ENCODE results near the gene EIF3M. TPM values are rescaled to one million over a fixed set of nuclear protein-coding genes. Genes with fewer than 3 reads are reported as not detected.

Gene EIF3M
- total RNA-seq, 6 experiments from 2014 or later, result 61.4 to 254 (median 90.2) TPM

DNA sequence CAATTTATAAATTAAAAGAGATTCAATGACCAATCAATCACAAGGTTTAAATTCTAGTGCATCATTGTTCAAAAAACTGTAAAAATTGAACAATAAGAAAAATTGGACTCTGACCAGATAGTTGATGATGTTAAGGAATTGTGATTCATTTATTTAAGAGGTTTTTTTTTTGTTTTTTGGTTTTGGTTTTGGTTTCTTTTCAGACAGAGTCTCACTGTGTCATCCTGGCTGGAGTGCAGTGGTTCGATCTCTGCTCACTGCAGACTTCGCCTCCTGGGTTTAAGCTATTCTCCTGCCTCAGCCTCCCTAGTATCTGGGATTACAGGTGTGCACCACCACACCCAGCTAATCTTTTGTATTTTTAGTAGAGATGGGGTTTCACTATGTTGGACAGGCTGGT lies 17.1 kb upstream of the EIF3M start:
- Histone ChIP-seq H3K4me1 (no peaks in the 10 kb centered on the region), H3K36me3 (no peaks in the 10 kb centered on the region), H3K27ac (no peak overlapping the region), H3K27me3 (no peaks in the 10 kb centered on the region), H3K4me3 (no peak overlapping the region), H3K9me3 (no peaks in the 10 kb centered on the region)
- intact Hi-C loops (cut with DNase I), result no loop called here
- ATAC-seq, result no peak
- TF ChIP-seq, protein P1, sequence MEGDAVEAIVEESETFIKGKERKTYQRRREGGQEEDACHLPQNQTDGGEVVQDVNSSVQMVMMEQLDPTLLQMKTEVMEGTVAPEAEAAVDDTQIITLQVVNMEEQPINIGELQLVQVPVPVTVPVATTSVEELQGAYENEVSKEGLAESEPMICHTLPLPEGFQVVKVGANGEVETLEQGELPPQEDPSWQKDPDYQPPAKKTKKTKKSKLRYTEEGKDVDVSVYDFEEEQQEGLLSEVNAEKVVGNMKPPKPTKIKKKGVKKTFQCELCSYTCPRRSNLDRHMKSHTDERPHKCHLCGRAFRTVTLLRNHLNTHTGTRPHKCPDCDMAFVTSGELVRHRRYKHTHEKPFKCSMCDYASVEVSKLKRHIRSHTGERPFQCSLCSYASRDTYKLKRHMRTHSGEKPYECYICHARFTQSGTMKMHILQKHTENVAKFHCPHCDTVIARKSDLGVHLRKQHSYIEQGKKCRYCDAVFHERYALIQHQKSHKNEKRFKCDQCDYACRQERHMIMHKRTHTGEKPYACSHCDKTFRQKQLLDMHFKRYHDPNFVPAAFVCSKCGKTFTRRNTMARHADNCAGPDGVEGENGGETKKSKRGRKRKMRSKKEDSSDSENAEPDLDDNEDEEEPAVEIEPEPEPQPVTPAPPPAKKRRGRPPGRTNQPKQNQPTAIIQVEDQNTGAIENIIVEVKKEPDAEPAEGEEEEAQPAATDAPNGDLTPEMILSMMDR (IDR thresholded peaks at IDR 0.05), result no peak
- no peak for TF ChIP-seq POLR2A (IDR thresholded peaks at IDR 0.05)
- 71% methylated on average over 2 of the region's 2 CpGs for WGBS (ENCODE audit: insufficient coverage, low coverage, low lambda C conversion rate, missing lambda C conversion rate)
- no peak for DNase-seq

DNA sequence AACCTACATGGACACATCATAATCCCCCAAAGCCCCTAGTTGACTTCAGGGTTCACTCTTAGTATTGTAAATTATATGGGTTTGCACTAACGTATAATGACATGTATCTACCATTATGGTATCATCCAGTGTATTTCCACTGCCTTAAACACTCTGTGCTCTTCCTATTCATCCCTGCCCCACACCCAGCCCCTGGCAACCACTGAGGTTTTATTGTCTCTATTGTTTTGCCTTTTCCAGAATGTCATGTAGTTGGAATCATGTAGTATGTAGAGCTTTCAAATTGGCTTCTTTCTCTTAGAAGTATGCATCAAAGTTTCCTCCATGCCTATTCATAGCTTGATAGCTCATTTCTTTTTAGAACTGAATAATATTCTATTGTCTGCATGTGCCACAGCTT lies 16.5 kb upstream of the EIF3M start:
- no peak for TF ChIP-seq POLR2A (IDR thresholded peaks at IDR 0.05)
- TF ChIP-seq, protein P1 (IDR thresholded peaks at IDR 0.05), result no peak
- ATAC-seq (no peak), DNase-seq (no peak)
- 50% methylated on average over 1 of the region's 1 CpG for WGBS (ENCODE audit: insufficient coverage, low coverage, low lambda C conversion rate, missing lambda C conversion rate)
- Histone ChIP-seq H3K27me3 (no peaks in the 10 kb centered on the region), H3K4me3 (no peak overlapping the region), H3K36me3 (no peaks in the 10 kb centered on the region), H3K27ac (no peak overlapping the region), H3K4me1 (no peaks in the 10 kb centered on the region), H3K9me3 (no peaks in the 10 kb centered on the region)
- intact Hi-C loops (cut with DNase I), result no loop called here

DNA sequence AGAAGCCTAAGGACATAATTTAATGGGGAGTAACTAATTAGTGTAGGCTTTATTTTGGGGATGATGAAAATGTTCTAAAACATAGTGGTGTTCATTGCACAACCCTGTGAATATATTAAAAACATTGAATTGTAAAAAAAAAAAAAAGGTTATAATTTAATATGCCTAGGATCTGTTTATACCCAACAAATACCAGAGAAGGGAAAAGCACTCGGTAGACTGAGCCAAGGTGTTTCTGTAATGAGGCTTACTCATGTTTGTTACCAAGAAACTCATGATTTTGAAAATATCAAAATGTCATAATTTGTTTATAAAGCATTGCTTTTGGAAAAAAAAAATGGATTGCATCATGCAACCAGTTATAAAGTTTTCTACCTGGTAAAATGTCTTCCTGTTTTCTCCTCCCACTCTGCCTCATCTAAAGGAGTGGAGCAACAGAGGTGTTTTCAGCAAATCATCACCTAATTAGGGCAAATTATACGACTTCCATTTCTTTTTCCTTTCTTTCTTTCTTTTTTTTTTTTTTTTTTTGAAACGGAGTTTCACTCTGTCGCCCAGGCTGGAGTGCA lies 14.2 kb upstream of the EIF3M start:
- intact Hi-C loops (cut with DNase I), result no loop called here
- H3K36me3 ChIP-seq, result no peaks in the 10 kb centered on the region
- no peak for DNase-seq
- no peak overlapping the region for H3K27ac ChIP-seq
- H3K4me1 ChIP-seq, result no peaks in the 10 kb centered on the region
- no peak for TF ChIP-seq POLR2A (IDR thresholded peaks at IDR 0.05)
- TF ChIP-seq, protein P1 (IDR thresholded peaks at IDR 0.05), result no peak
- H3K9me3 ChIP-seq, result no peaks in the 10 kb centered on the region
- H3K4me3 ChIP-seq, result no peak overlapping the region
- H3K27me3 ChIP-seq, result no peaks in the 10 kb centered on the region
- WGBS (ENCODE audit: insufficient coverage, low coverage, low lambda C conversion rate, missing lambda C conversion rate), result 44% methylated on average over 4 of the region's 4 CpGs
- ATAC-seq, result no peak

DNA sequence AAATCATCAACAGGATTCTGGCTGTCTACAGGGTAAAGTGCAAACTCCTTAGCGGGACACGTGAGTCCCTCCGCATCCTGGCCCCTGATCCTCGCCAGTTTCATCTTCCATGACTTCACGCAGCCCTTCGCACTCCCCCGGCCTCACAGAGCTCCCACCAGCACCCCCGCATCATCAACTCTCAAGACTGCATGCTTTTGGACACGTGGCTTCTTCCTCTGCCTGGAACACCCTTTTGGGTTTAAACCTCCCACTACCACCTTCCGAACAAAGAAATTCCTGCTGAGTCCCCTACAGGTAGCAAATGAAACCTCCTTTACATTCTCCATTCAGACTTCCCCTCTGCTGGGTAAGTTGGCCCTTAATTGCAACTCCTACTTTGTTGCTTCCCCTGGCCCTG lies 12.6 kb upstream of the EIF3M start:
- intact Hi-C loops (cut with DNase I), result no loop called here
- Histone ChIP-seq H3K36me3 (no peaks in the 10 kb centered on the region), H3K27ac (no peak overlapping the region), H3K9me3 (no peaks in the 10 kb centered on the region), H3K27me3 (no peaks in the 10 kb centered on the region), H3K4me3 (no peak overlapping the region), H3K4me1 (no peaks in the 10 kb centered on the region)
- ATAC-seq (no peak), DNase-seq (no peak)
- WGBS (ENCODE audit: insufficient coverage, low coverage, low lambda C conversion rate, missing lambda C conversion rate), result 50% methylated on average over 10 of the region's 10 CpGs
- TF ChIP-seq, protein P1 (IDR thresholded peaks at IDR 0.05), result no peak
- TF ChIP-seq POLR2A (IDR thresholded peaks at IDR 0.05), result no peak

DNA sequence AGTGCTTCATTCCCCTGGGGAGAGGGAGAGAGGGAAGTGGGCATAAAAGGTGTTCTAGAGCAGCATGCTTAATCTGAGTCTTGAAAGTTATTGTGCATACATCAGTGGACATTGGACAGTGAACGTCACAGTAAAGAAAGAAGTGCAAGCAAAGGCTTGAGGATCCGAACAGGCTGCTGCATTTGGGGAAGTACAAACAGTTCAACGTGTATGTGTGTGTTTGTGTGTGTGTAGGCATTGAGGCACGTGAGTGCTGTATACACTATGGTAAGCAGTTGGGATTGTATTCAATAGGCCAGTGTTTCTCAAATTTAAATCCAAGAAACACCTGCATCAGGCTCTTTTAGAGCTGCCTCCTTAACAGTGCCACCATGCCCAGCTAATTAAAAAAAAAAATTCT lies 10.4 kb upstream of the EIF3M start:
- Histone ChIP-seq H3K9me3 (no peaks in the 10 kb centered on the region), H3K27me3 (no peaks in the 10 kb centered on the region), H3K27ac (no peak overlapping the region), H3K4me1 (no peaks in the 10 kb centered on the region), H3K36me3 (no peaks in the 10 kb centered on the region), H3K4me3 (no peak overlapping the region)
- DNase-seq, result no peak
- 32% methylated on average over 4 of the region's 4 CpGs for WGBS (ENCODE audit: insufficient coverage, low coverage, low lambda C conversion rate, missing lambda C conversion rate)
- no peak for ATAC-seq
- TF ChIP-seq, protein P1 (IDR thresholded peaks at IDR 0.05), result no peak
- intact Hi-C loops (cut with DNase I), result no loop called here

All from right lobe of liver (tissue), 6 donors.